OCI-LY7 (cell line): ENCODE data around the gene SNRNP25.

ENCODE experiments used
- EZH2phosphoT487 ChIP-seq: fragments of 200-600 bp; sonication (generic); IDR thresholded peaks from 2 replicates; pipeline ENCODE4 v1.6.1; 2018; ENCODE audit warnings: low read depth, borderline replicate concordance, mild to moderate bottlenecking, mixed run types, antibody characterized with exemption, low read length, moderate library complexity, mixed read lengths
- TF ChIP-seq, protein P1 (sequence below): fragments of 200-600 bp; sonication (generic); conservative IDR thresholded peaks from 2 replicates; pipeline ENCODE4 v1.5.1; 2014; ENCODE audit warnings: mild to moderate bottlenecking, antibody characterized with exemption, low read length, moderate library complexity, mixed read lengths

DNA sequence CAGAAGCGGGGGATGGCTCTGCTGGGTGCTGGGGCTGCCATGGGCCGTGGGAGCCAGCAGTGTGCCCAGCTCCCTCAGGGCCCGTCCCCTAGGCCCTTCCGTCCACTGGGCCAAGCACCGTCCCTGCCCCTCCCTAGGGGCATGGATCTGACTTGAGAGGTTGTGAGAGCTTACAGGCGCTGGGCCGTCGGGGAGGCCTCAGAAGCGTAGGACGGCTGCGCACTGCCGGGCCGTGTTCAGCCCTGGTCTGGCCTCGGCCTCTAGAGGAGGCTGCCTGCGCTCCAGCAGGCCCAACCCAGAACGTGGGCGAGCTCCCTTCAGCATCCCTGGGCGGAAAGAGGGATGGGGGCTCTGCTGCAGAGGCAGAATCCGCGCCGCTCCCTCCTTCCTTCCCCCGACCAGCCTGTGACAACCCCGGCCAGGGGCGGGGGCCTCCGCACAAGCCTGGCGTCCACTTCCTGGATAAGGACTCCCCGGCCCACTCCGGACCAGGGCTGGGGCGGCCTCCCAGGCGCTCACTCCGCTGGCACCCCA is 23.7 kb downstream of the SNRNP25 start:
- TF ChIP-seq, protein P1, sequence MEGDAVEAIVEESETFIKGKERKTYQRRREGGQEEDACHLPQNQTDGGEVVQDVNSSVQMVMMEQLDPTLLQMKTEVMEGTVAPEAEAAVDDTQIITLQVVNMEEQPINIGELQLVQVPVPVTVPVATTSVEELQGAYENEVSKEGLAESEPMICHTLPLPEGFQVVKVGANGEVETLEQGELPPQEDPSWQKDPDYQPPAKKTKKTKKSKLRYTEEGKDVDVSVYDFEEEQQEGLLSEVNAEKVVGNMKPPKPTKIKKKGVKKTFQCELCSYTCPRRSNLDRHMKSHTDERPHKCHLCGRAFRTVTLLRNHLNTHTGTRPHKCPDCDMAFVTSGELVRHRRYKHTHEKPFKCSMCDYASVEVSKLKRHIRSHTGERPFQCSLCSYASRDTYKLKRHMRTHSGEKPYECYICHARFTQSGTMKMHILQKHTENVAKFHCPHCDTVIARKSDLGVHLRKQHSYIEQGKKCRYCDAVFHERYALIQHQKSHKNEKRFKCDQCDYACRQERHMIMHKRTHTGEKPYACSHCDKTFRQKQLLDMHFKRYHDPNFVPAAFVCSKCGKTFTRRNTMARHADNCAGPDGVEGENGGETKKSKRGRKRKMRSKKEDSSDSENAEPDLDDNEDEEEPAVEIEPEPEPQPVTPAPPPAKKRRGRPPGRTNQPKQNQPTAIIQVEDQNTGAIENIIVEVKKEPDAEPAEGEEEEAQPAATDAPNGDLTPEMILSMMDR, result no peak
- no peak for TF ChIP-seq EZH2phosphoT487
